AG09319 (cell line): ENCODE data around the gene SLC26A11.
"Not testable (repeated sequence)": the region's sequence is repeated elsewhere in the genome, so short reads cannot be mapped to it uniquely, and the experiment has no call there.

Experiments used
- DNase-seq: peaks from one replicate; pipeline ENCODE4 v3.0.0-alpha.2; 2010; ENCODE audit warnings: low read depth; ENCODE audit errors: extremely low read depth
- CTCF ChIP-seq: IDR thresholded peaks from 2 replicates; pipeline ENCODE4 v1.5.1; 2011; ENCODE audit warnings: low read depth, mild to moderate bottlenecking, inconsistent platforms, low read length, moderate library complexity

Gene SLC26A11

GRCh38 chr17:80232438-80232837 lies 12.2 kb downstream of the SLC26A11 start:
- DNase-seq = no peak
- TF ChIP-seq CTCF = no peak

GRCh38 chr17:80233202-80233601 lies 13.0 kb downstream of the SLC26A11 start:
- TF ChIP-seq CTCF = no peak

GRCh38 chr17:80236911-80237310 lies 16.7 kb downstream of the SLC26A11 start:
- DNase-seq = no peak
- TF ChIP-seq CTCF = no peak

More at GRCh38 chr17:80233202-80233601, 13.0 kb downstream of the SLC26A11 start:
- DNase-seq = no peak

GRCh38 chr17:80237386-80237785 lies 17.2 kb downstream of the SLC26A11 start:
- no peak for DNase-seq
- TF ChIP-seq CTCF = no peak

GRCh38 chr17:80242505-80242904 lies 22.3 kb downstream of the SLC26A11 start:
- TF ChIP-seq CTCF = no peak
- no peak for DNase-seq

- TF ChIP-seq CTCF = no peak
- DNase-seq = no peak
Observed at GRCh38 chr17:80243526-80244433, 23.6 kb downstream of the SLC26A11 start.

- not testable (repeated sequence) for DNase-seq
Observed at GRCh38 chr17:80244448-80244847, 24.2 kb downstream of the SLC26A11 start.
